HG02840 (cell line): ENCODE data around the gene CYP17A1.
A peak's percentile ranks its signal among the peaks of the same experiment; 100 is the strongest.

Source experiments
- ATAC-seq: cut with Tn5 transposase; IDR thresholded peaks from one replicate; pipeline ENCODE4 v1.9.1; 2021; ENCODE audit warnings: mild to moderate bottlenecking, moderate library complexity, moderate number of reproducible peaks; ENCODE audit not compliant: unreplicated experiment, low FRiP score

The CYP17A1 gene

GRCh38 chr10:102811346-102811745, 25.9 kb downstream of the CYP17A1 start:
- no peak for ATAC-seq

DNA sequence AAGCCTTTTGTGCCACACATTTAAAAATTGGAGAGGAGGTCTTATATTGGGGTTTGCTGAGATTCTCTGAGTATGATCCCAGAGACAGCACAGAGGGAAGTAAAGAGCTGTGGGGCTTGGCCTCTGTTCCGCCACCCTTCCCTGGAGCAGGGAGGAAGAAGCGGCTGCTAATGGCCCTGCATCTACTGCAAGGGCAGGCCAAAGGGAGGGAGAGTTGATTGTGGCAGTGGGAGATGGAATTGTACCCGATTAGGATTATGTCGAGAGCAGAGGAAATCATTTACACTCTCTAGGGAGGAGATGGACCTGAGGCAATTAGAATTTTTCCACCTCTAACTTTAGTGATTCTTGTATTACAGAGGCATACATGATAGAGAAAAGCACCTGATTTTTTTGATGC, 28.8 kb downstream of the CYP17A1 start:
- no peak for ATAC-seq

DNA sequence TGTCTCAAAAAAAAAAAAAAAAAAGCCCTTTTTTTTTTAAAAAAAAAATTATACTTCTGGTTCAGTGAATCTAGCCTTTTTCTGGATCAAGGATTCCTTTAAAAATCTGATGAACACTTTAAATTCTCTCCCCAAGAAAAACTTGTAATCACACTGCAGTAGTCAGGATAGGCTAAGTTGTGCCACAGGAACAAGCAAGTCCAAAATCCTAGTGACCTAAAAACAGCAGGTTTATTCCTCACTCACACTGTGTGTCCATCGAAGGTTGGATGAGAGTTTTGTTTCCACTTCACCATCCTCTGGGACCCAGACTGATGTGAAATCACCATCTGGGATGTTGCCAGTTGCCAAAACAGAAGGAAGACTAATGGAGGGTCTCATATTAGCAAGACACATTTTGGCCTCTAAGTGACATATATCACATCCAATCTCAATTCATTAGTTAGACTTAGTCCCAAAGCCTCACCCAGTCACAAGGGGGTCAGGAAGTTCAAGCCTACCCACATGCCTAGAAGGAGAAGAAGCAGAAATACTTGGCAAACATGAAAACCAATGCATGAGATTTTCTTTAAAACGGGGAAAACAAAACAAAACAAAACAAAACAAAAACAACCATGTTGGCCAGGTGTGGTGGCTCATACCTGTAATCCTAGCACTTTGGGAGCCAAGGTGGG, 32.7 kb downstream of the CYP17A1 start:
- no peak for ATAC-seq

DNA sequence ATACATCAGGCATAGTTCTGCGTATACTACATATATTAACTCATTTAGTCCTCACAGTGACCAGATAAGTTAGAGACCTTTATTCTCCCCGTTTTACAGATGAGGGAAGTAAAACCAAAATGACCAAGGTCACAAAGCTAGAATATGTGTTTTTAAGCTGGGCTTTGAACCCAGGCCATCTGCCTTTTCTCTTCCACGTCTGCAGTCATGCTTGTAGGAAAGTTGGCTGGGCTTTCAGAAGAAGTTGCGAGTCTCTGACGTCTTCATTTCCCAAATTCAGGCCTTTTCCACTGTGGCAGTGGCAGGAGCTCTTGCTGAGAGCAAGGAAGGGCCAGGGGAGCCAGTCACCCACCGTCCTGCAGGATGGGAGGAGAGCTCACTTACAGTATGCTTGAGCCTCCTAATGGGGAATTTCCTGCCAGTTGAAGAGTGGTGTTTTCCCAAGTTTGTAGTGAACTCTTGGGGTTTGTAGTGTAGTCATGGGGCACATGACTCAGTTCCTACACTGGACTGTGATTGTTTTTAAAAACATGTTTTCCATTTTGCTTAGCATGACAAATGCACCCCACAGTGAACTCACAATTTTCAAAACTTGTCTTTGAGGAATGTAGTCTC, 34.2 kb downstream of the CYP17A1 start:
- no peak for ATAC-seq

- no peak for ATAC-seq
Observed at GRCh38 chr10:102801978-102802377, 35.2 kb downstream of the CYP17A1 start.

DNA sequence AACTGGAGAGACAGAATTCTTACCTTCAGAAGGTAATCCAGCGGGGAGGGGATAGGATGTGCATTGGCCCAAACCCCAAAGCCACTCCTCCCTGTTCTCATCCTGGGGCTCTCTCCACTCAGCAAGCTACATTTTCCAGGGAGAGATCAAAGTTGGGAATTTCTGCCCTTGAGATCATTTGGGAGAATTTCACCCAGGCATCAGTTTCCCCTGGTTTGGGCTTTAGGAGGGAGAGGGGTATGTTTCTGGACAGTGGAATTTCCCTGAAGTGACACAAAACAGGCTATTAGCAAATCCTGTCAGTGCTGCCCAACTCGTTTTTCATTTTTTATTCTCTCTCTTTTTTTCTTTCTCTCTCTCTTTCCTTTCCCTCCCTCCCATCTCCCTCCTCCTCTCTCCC, 35.7 kb downstream of the CYP17A1 start:
- no peak for ATAC-seq

GRCh38 chr10:102800611-102801335, 36.4 kb downstream of the CYP17A1 start:
- no peak for ATAC-seq

DNA sequence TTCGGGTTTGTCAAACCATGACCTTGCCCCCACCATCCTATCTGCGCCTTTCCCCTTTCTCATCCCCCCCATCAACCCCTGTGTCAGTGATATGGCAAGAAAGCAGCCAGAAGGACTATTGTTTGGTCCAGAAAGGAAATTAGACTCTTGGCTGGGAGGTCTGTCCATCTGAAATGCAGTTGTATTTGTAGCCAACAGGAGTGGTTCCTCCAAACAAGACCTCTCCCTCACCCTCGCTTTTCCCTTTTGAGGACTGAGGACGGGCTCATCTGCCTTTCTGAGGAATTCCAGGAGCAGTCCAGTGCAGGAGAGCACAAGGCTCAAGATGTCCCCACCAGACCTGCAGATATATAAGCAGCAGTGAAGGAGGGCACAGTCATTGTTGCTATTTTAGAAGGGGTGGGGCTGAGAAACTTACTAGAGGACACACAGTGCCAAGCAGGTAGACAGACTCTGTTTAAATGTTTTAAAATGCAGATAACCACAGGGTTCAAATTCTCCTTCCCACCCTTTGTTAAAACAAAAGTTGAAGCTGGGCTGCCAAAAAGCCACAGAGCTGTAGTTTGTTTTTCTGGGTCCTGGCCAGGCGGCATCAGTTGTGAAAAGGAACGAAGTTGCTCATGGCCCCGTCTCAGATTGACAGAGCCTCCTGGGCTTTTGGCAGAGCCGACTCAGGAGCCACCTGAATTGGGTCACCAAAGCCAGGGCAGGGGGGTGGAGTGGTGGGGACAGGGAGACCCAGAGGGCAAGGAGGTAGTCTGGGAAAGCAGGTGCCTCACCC, 37.3 kb downstream of the CYP17A1 start:
- no peak for ATAC-seq

- ATAC-seq, result peak; percentile 96
Observed at GRCh38 chr10:102796407-102797176, 40.6 kb downstream of the CYP17A1 start.

DNA sequence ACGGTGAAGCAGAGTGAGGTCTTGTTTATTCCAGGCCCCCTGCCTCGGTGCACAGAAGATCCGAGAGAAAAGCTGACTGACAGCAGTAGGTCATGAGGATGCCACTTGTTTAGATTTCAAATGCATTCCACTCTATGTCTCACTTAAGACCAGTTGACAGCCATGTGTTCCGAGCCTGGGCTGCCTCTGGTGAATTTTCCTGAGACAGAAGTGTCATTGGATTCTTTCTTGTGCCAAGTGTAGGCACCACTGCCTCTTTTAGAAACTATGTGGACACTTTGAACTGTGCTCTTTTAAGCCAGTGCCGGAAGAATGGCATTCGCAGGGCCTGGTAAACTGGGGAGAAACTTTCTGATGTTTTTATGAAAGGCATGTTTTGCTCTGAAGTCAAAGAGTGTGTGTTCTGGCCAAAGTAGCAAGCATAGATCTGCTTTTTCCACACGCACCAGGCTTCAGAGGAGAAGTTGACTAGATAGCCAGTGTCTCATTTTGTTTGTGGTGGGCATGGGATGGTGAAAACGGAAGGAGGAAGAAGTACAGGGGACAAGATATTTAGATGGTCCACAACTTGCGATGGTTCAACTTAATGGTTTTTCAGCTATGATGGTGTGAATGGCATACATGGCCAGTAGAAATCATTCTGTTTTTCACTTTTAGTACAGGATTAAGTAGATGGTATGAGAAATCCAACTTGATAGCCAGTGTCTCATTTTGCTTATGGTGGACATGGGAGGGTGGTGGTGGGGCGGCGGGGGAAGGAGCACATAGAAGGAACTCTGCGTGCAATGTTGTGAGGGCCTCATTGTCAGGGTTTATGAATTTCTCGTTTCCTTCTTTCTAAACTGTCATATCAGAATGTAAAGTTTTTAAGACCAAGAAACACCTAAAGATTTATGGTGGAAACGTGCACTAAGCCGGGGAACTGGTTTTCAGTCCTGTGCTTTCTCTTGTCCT, 41.5 kb downstream of the CYP17A1 start:
- no peak for ATAC-seq

DNA sequence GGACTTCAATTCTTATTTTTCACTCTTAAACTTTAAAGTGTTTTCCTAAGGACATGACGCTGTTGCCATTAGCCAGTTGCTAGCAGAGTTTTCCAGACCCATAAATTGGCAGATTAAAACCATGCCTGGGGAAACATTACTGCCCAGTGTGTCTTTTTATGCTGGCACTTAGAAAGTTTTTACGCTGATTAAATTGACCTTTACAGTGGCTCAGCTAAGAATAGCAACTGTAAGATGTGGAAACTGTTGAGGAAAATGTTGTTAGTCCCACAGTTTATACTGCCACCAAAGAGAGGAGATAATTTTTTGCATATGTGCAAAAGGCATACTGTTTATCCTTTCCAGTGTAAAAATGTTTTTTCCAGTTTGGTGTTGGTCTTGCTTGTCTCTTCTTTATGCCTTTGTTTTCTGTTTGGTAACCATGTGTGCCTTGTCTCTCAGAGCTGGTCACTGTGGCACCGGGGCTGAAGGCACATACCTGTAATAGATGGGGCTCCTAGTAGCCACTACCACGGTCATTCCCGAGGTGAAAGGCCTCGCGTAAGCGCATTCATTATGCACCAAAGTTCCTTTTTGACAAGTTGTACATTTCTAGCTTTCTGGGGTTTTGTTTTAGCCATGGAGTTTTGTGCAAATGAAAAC, 45.3 kb downstream of the CYP17A1 start:
- no peak for ATAC-seq

GRCh38 chr10:102785818-102786217, 51.4 kb downstream of the CYP17A1 start:
- ATAC-seq, result no peak

- ATAC-seq, result no peak
Observed at GRCh38 chr10:102783568-102783967, 53.6 kb downstream of the CYP17A1 start.

GRCh38 chr10:102782673-102783551, 54.3 kb downstream of the CYP17A1 start:
- ATAC-seq, result no peak

DNA sequence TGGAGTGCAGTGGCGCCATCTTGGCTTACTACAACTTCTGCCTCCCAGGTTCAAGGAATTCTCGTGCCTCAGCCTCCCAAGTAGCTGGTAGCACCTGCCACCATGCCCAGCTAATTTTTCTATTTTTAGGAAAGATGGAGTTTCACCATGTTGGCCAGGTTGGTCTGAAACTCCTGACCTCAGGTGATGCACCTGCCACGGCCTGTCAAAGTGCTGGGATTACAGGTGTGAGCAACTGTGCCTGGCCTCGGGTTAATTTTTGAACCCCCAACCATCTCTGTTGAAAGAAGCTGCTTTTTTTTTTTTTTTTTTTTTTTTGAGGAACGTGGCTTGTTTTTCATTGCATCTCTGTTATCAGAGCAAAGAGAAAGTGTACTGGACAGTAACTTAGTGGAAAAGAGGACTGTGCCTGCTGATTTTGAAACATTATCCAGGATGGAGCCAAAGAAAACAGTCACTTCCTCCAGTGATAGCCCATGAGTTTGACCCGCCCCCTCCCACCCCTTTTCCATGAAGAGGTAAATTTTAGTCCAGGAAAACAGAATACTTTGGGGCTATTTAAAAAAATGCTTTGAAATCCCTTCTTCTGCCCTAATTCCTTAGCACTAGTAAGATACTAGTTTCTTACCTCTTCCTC, 55.2 kb downstream of the CYP17A1 start:
- ATAC-seq, result no peak

DNA sequence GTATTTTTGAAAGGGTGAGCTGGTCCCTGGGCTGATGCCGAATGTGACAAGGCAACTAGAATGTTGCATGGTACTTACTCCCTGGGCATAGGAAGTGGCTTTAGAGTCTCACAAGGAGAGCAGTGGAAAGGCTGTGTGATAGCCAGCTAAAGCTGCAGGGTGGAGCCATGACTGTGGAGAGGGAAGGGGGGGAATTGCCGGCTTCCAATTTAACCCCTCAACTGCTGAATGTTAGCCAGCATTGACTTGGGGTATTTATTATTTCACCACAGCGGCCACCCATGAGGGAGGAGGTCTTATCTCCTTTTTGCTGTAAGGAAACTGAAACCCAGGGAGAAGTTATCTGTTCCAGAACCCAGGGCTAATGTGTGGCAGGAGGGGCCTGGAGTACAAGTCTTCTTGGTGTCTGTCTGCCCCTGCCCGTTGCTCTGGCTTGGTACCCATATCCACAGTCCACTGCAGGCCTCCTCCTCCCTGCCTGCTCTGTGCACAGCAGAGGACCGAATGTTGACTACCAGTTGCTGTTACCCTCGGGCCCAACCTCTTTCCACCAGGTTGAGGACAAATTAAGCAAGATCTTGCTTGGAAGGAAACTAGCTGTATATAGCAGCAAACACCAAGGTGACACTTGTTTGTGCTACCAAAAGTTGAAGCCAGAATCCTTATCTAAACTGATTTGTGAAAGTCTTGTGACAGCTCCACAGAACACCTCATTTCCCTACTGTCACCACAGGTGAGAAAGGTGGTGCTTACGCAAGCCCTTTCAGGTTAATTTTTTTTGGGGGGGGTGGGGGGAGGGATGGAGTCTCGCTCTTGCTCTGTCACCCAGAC, 55.9 kb downstream of the CYP17A1 start:
- ATAC-seq, result no peak
